Progenitor cell of endocrine pancreas (in vitro differentiated cells): ENCODE results near the gene SEC22A. TPM values are rescaled to one million over a fixed set of nuclear protein-coding genes. Genes with fewer than 3 reads are reported as not detected.

Experiments
- DNase-seq: peaks from one replicate; pipeline ENCODE4 v3.0.0; 2021; ENCODE audit warnings: low spot score; ENCODE audit not compliant: unreplicated experiment
- H3K27ac Mint-ChIP-seq: 2 replicates; pipeline ENCODE4 v1.8.0; 2021; ENCODE audit warnings: mild to moderate bottlenecking, moderate library complexity, mixed read lengths
- H3K27me3 Mint-ChIP-seq: 2 replicates; pipeline ENCODE4 v1.8.0; 2021; ENCODE audit warnings: mixed read lengths
- H3K36me3 Mint-ChIP-seq: 2 replicates; pipeline ENCODE4 v1.8.0; 2022; ENCODE audit warnings: mixed read lengths; ENCODE audit not compliant: insufficient read depth
- H3K4me1 Mint-ChIP-seq: 2 replicates; pipeline ENCODE4 v1.8.0; 2021; ENCODE audit warnings: low read depth, mixed read lengths
- H3K4me3 Mint-ChIP-seq: 2 replicates; pipeline ENCODE4 v1.8.0; 2021; ENCODE audit warnings: low read depth, mild to moderate bottlenecking, moderate library complexity, mixed read lengths
- H3K9me3 Mint-ChIP-seq: 2 replicates; pipeline ENCODE4 v1.8.0; 2021; ENCODE audit warnings: low read depth, mixed read lengths
- CTCF ChIP-seq: fragments of 200-600 bp; sonication (generic); IDR thresholded peaks from one replicate; pipeline ENCODE4 v1.5.0; 2021; ENCODE audit warnings: antibody characterized with exemption, mild to moderate bottlenecking; ENCODE audit not compliant: unreplicated experiment
- total RNA-seq: library from RNA; stranded (reverse); gene quantifications from 2 replicates; pipeline ENCODE4 v1.2.1, GENCODE V29; 2021

The SEC22A gene
- total RNA-seq, 1 donor from 2014 or later = 14.0 TPM

DNA sequence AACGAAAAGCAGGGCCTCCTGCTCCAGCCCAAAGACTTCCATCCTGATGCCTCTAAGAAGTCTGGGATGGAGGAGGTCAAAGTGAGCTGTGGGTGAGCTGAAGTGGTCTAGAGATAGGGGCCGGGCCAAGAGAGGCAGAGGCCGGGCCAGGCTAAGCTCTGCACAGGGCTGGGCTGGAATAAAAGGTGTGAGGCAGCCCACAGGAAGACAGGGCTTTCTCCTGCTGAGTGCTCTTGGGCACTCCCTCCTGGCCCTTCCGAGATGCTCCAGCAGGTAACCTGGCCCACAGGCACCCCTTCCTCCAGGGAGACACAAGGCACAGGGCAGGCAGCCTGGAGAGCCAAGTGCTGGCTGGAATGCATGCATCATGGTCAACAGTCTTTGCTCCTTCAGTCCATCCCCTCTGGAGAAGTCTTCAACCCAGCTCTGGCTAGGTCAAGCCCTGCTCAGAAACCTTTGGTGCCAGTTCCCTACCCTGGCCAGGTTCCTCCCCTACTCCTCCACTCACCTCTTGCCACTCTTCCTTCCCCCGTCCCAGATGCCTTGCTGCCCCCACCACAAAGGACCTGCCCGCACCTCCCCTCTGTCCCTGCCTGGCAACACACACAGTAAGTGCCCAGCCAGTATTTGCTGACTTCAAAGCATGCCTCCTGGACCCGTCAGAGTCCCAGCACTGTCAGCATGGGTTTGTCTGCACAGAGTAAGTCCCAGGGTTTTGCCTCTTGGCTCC is 93.6 kb downstream of the SEC22A start:
- no peak overlapping the region for H3K4me3 Mint-ChIP-seq
- no peaks in the 10 kb centered on the region for H3K4me1 Mint-ChIP-seq
- H3K27ac Mint-ChIP-seq = no peak overlapping the region
- no peak for TF ChIP-seq CTCF
- H3K36me3 Mint-ChIP-seq = peaks cover 20% of the 10 kb centered on the region
- no peaks in the 10 kb centered on the region for H3K27me3 Mint-ChIP-seq
- no peaks in the 10 kb centered on the region for H3K9me3 Mint-ChIP-seq
- no peak for DNase-seq

GRCh38 chr3:123295901-123296250 is 94.1 kb downstream of the SEC22A start:
- DNase-seq = no peak
- Mint-ChIP-seq H3K9me3 (no peaks in the 10 kb centered on the region), H3K4me3 (no peak overlapping the region), H3K36me3 (peaks cover 19% of the 10 kb centered on the region), H3K27ac (no peak overlapping the region), H3K4me1 (no peaks in the 10 kb centered on the region), H3K27me3 (no peaks in the 10 kb centered on the region)
- no peak for TF ChIP-seq CTCF

DNA sequence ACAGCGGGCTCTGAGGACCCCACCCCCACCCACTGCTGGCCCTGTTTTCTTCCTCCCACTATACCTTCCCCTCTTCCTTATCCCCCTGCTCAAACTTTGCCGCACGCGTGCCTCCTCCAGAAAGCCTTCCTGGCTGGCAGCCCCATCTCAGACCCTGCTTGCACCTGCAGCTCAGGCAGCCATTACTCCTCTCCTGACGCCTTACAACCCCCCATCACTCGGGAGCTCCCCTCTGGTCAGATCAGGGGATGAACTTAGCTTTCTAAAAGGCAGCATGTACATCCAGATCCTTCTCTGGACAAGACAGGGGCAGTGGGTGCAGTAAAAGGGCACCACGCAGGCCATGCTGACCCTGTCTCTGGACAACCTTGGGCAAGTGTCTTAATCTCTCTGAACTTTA is 94.5 kb downstream of the SEC22A start:
- no peak for DNase-seq
- H3K4me1 Mint-ChIP-seq = no peaks in the 10 kb centered on the region
- peaks cover 19% of the 10 kb centered on the region for H3K36me3 Mint-ChIP-seq
- H3K9me3 Mint-ChIP-seq = no peaks in the 10 kb centered on the region
- H3K27ac Mint-ChIP-seq = no peak overlapping the region
- no peak overlapping the region for H3K4me3 Mint-ChIP-seq
- H3K27me3 Mint-ChIP-seq = no peaks in the 10 kb centered on the region
- TF ChIP-seq CTCF = no peak

DNA sequence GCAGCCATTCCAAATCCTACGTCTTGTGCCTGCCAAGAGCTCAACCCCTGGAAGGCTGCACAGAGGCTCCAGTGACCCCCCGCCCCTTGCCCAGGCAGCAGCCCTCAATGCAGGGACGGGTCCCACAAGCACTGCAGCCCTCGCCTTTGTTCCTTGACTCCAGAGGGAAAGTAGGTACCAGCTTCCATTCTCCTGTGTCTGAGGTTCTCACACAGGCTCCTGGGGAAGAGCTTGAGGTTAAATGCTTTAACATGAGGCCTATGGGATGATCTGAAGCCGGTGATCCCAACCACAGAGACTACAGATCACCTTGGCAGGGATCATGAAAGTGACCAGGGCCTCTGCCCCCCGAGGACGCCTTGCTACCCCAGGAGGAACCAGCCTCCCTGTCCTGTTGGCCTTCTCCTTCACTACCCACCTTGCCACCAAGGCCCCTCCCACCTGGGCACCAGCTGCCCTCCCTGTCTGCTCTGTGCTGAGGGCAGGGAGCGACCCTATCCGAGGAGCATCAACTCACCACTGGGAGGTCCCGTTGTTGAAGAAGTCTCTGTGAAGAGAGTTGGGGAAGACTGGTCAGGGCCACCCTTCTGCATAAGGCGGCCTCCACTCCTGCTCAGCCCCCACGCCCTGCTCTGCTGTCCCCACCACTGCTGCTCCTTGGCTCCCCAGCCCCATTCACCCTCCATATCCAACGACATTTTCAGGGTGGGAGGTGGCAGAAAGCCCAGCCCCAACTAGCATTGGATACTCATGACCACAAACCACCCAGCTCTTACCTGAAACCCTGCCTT is 95.3 kb downstream of the SEC22A start:
- Mint-ChIP-seq H3K36me3 (peaks cover 16% of the 10 kb centered on the region), H3K4me3 (no peak overlapping the region), H3K27ac (no peak overlapping the region)

GRCh38 chr3:123297627-123297899 is 95.8 kb downstream of the SEC22A start:
- H3K27ac Mint-ChIP-seq = no peak overlapping the region

More for the DNA sequence above, 95.3 kb downstream of the SEC22A start:
- Mint-ChIP-seq H3K27me3 (no peaks in the 10 kb centered on the region), H3K9me3 (no peaks in the 10 kb centered on the region), H3K4me1 (no peaks in the 10 kb centered on the region)
- no peak for TF ChIP-seq CTCF
- DNase-seq = no peak

More at GRCh38 chr3:123297627-123297899, 95.8 kb downstream of the SEC22A start:
- Mint-ChIP-seq H3K27me3 (no peaks in the 10 kb centered on the region), H3K4me3 (no peak overlapping the region), H3K36me3 (peaks cover 16% of the 10 kb centered on the region), H3K9me3 (no peaks in the 10 kb centered on the region), H3K4me1 (no peaks in the 10 kb centered on the region)
- no peak for DNase-seq
- no peak for TF ChIP-seq CTCF
